ENCODE measurements around the gene CLMN. TPM values are rescaled to one million over a fixed set of nuclear protein-coding genes. Genes with fewer than 3 reads are reported as not detected.

Gene CLMN
- total RNA-seq, 1 donor from 2014 or later = 8.5 TPM

GRCh38 chr14:95136631-95137030, 183.1 kb downstream of the CLMN start:
- no peak for DNase-seq

GRCh38 chr14:95134304-95134933, 185.3 kb downstream of the CLMN start:
- DNase-seq = no peak

DNA sequence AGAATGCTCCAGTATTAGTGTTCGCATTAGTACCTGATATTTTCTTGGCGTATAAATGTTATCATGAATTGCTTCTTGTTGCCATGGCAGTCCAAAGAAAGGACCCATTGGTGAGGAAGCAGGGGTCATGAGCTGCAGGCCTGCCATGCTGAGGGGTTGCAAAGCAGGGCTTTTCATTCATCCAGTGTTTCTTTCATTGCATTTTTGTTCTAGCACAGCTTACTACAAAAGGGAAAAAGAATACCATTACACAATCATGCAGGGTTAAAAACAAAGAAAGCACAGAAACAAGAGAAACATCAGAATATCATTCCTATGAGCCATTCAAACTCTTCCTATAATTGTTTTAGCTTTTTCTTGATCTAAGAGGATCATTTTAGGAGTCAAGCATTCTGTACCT, 186.4 kb downstream of the CLMN start:
- no peak for DNase-seq

DNA sequence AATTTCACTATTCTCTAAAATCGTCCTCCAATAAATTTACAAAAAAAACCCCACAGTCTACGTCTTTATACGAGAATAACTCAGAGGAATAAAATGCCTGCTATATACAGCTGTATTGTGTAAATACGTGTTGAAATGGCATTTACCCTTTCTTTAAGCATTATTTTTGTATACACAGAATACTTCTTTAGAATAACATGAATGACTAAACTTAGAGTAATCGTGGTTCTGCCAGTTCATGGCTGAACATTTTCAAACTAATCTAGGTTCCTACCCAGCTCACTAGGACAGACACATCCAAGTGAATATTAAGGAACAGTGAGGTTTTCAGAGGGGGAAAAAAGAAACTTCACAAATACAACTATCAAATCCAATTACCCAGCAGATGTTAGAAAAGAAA, 186.9 kb downstream of the CLMN start:
- no peak for DNase-seq

Small RNA genes lying within 50 kb of the gene (small RNA-seq; reads per million reads assigned to genes)
- not detected for gene MIR3173 (ENCODE audit: low replicate concordance)

Other genes with a start within 250 kb of the CLMN start
- gene DICER1, start 162.4 kb downstream of the CLMN start, total RNA-seq = 99.0 TPM
- gene SYNE3, start 196.7 kb upstream of the CLMN start, total RNA-seq = 15.2 TPM
- gene GLRX5, start 215.1 kb upstream of the CLMN start, total RNA-seq = 59.1 TPM

Data from tongue (tissue), 3 donors.